C1 segment of cervical spinal cord (tissue), 14 donors: ENCODE results near the gene EMX2.
"Not testable (repeated sequence)": the region's sequence is repeated elsewhere in the genome, so short reads cannot be mapped to it uniquely, and the experiment has no call there.

Experiments
- DNase-seq, 14 donors: peaks; one replicate each; lab custom pipeline; 2025; lab: John Stamatoyannopoulos, UW

EMX2 gene

GRCh38 chr10:117542706-117543224 lies at the start of gene EMX2:
Gene EMX2, plus strand, starts transcription at chr10:117542746. Its CDS starts 522 bp downstream, at chr10:117543268.
- no peak for DNase-seq

GRCh38 chr10:117496031-117496430 lies 46.5 kb upstream of the EMX2 start:
- DNase-seq = no peak

GRCh38 chr10:117496616-117497028 lies 45.9 kb upstream of the EMX2 start:
- DNase-seq = peak in 12 of 14 donors; percentile 8 to 69 (median 36)

GRCh38 chr10:117497736-117498135 lies 44.8 kb upstream of the EMX2 start:
- DNase-seq = no peak

GRCh38 chr10:117499248-117500105 lies 43.1 kb upstream of the EMX2 start:
- no peak for DNase-seq

- DNase-seq = no peak
Observed at GRCh38 chr10:117500456-117500855, 42.1 kb upstream of the EMX2 start.

GRCh38 chr10:117501460-117502035 lies 41.0 kb upstream of the EMX2 start:
- DNase-seq = no peak

- no peak for DNase-seq
Observed at GRCh38 chr10:117502421-117503243, 39.9 kb upstream of the EMX2 start.

GRCh38 chr10:117503244-117504205 lies 39.0 kb upstream of the EMX2 start:
- DNase-seq = no peak

- DNase-seq = no peak
Observed at GRCh38 chr10:117504562-117504961, 38.0 kb upstream of the EMX2 start.

GRCh38 chr10:117507081-117507480 lies 35.5 kb upstream of the EMX2 start:
- not testable (repeated sequence) for DNase-seq

- DNase-seq = no peak
Observed at GRCh38 chr10:117509573-117509972, 33.0 kb upstream of the EMX2 start.

- no peak for DNase-seq
Observed at GRCh38 chr10:117511601-117512390, 30.8 kb upstream of the EMX2 start.

- DNase-seq = no peak
Observed at GRCh38 chr10:117514971-117515370, 27.6 kb upstream of the EMX2 start.

- DNase-seq = no peak
Observed at GRCh38 chr10:117516681-117517080, 25.9 kb upstream of the EMX2 start.

- DNase-seq = no peak
Observed at GRCh38 chr10:117518246-117518645, 24.3 kb upstream of the EMX2 start.

GRCh38 chr10:117519286-117519685 lies 23.3 kb upstream of the EMX2 start:
- DNase-seq = no peak

GRCh38 chr10:117519879-117520278 lies 22.7 kb upstream of the EMX2 start:
- DNase-seq = no peak

GRCh38 chr10:117530791-117531190 lies 11.8 kb upstream of the EMX2 start:
- DNase-seq = no peak
